Pancreas (tissue), 10 donors: Measurements from ENCODE around the gene ZNF627. TPM values are rescaled to one million over a fixed set of nuclear protein-coding genes. Genes with fewer than 3 reads are reported as not detected.

Experiments
- ATAC-seq, 4 donors: fragments of 200-7000 bp; cut with Tn5 transposase; one replicate each; pipeline versions ENCODE4 v1.8.0 to v1.9.1; 2020; ENCODE audit warnings: mild to moderate bottlenecking in 4 of 4, moderate library complexity in 4 of 4
- DNase-seq, 6 donors: peaks; one replicate each; pipeline ENCODE4 v3.0.0-alpha.2; 2020
- FAIRE-seq: peaks from 2 replicates; lab custom pipeline; 2012; peaks lifted over from hg19 to GRCh38; lab: Jason Lieb, UNC
- H3K27ac ChIP-seq, 4 donors: fragments of 200-600 bp; sonication (generic); 1 replicate in 3 of 4; 2 replicates in 1 of 4; pipeline versions ENCODE4 v1.5.0 to v1.8.0; 2020
- H3K27me3 ChIP-seq, 4 donors: fragments of 200-600 bp; one replicate each; pipeline ENCODE4 v1.8.0; 2021
- H3K36me3 ChIP-seq, 3 donors: fragments of 200-600 bp; sonication (generic) in 1 of 3; one replicate each; pipeline versions ENCODE4 v1.5.0 to v1.8.0; 2020 to 2021
- H3K4me1 ChIP-seq, 3 donors: fragments of 200-600 bp; one replicate each; pipeline ENCODE4 v1.8.0; 2021
- H3K4me3 ChIP-seq, 4 donors: fragments of 200-600 bp; sonication (generic) in 2 of 4; one replicate each; pipeline versions ENCODE4 v1.5.0 to v1.8.0; 2020 to 2021
- H3K9me3 ChIP-seq, 4 donors: fragments of 200-600 bp; one replicate each; pipeline ENCODE4 v1.8.0; 2021
- WGBS, 2 donors: extraction: QIAGEN DNeasy Blood & Tissue Kit; methylation state at CpG; one replicate each; pipeline ENCODE4 v1.1.7; 2013; 5-methylcytosine and 5-hydroxymethylcytosine counted together
- intact Hi-C, 3 donors: fragments of 100-400 bp; cut with DNase I; formaldehyde crosslinking; loops; one replicate each; pipeline versions ENCODE4 v1.11.1 to v1.14.2; 2022
- polyA plus RNA-seq, 2 donors: library from polyadenylated mRNA; stranded (reverse); fragments of 200-250 nt; gene quantifications; one replicate each; pipeline ENCODE4 v1.2.3, GENCODE V29; 2013
- total RNA-seq, 6 donors: library from RNA; stranded (reverse); fragmentation: NEBNext Ultra II Directional in 4 of 6; extraction: Animal tissue kit (Norgen Biotek cat#: 25700) in 4 of 6; gene quantifications; one replicate each; pipeline versions ENCODE4 v1.2.1 to v1.2.4, GENCODE V29; 2021 to 2023
- TF ChIP-seq, protein P1 (sequence below), 4 donors: fragments of 200-600 bp; sonication (generic) in 3 of 4; IDR thresholded peaks; one replicate each; pipeline versions ENCODE4 v1.5.0 to v1.8.0; 2021; ENCODE audit warnings: antibody characterized with exemption in 4 of 4
- donor health status: healthy with polysubstance abuse.
- donor health status: DM: no; HTN: no; CAD: no; lungs with moderate emphysema.
- donor health status: DM: no; HTN: no; CAD: no.
- donor health status: control.
- donor health status: control.
- donor health status: Bipolar disorder and iron deficiency.
- donor health status: DM: yes; HTN: yes; CAD: no.
- donor health status: DM: no; HTN: no; CAD: no.
- donor health status: DM: no; HTN: no; CAD: no.
- donor health status: DM: yes; HTN: yes; CAD: no.

Gene ZNF627
- total and polyA plus RNA-seq, 8 donors = 4.4 to 8.5 (median 5.8) TPM

DNA sequence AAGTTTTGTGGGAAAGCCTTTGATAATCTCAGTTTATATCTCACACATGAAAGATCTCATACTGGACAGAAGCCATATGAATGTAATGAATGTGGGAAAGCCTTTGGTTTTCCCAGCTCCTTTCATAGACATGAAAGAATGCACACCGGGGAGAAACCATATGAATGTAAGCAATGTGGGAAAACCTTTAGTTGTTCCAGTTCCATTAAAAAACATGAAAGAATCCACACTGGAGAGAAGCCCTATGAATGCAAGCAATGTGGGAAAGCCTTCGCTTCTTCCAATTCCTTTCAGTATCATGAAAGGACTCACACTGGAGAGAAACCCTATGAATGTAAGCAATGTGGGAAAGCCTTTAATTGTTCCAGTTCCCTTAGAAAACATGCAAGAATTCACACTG is 54.8 kb downstream of the ZNF627 start:
- Histone ChIP-seq H3K27me3 (no peaks in the 10 kb centered on the region), H3K4me1 (no peaks in the 10 kb centered on the region), H3K27ac (no peak overlapping the region), H3K9me3 (no peaks in the 10 kb centered on the region), H3K36me3 (no peaks in the 10 kb centered on the region), H3K4me3 (no peak overlapping the region)
- TF ChIP-seq, protein P1, sequence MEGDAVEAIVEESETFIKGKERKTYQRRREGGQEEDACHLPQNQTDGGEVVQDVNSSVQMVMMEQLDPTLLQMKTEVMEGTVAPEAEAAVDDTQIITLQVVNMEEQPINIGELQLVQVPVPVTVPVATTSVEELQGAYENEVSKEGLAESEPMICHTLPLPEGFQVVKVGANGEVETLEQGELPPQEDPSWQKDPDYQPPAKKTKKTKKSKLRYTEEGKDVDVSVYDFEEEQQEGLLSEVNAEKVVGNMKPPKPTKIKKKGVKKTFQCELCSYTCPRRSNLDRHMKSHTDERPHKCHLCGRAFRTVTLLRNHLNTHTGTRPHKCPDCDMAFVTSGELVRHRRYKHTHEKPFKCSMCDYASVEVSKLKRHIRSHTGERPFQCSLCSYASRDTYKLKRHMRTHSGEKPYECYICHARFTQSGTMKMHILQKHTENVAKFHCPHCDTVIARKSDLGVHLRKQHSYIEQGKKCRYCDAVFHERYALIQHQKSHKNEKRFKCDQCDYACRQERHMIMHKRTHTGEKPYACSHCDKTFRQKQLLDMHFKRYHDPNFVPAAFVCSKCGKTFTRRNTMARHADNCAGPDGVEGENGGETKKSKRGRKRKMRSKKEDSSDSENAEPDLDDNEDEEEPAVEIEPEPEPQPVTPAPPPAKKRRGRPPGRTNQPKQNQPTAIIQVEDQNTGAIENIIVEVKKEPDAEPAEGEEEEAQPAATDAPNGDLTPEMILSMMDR (IDR thresholded peaks at IDR 0.05) = no peak
- intact Hi-C loops = no loop called here
- no peak for DNase-seq
- FAIRE-seq = no peak
- WGBS, 2 donors = 97 to 99% methylated on average over 2 of the region's 2 CpGs
- no peak for ATAC-seq

DNA sequence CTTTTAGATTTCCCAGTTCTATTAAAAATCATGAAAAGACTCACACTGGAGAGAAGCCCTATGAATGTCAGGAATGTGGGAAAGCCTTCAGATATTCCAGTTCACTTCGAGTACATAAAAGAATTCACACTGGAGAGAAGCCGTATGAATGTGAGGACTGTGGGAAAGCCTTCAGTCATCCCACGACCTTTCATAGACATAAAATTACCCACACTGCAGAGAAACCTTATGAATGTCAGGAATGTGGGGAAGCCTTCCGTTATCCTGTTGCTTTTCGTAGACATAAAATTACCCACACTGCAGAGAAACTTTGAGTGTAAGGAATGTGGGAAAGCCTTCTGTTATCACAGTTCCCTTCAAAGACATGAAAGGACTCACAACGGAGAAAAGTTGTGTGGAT is 55.2 kb downstream of the ZNF627 start:
- FAIRE-seq (no peak), ATAC-seq (no peak), DNase-seq (no peak)
- Histone ChIP-seq H3K4me3 (no peak overlapping the region), H3K27ac (no peak overlapping the region), H3K36me3 (no peaks in the 10 kb centered on the region), H3K27me3 (no peaks in the 10 kb centered on the region), H3K4me1 (no peaks in the 10 kb centered on the region), H3K9me3 (no peaks in the 10 kb centered on the region)
- intact Hi-C loops = no loop called here
- TF ChIP-seq, protein P1 (IDR thresholded peaks at IDR 0.05) = no peak
- WGBS, 2 donors = 96 to 98% methylated on average over 6 of the region's 6 CpGs

DNA sequence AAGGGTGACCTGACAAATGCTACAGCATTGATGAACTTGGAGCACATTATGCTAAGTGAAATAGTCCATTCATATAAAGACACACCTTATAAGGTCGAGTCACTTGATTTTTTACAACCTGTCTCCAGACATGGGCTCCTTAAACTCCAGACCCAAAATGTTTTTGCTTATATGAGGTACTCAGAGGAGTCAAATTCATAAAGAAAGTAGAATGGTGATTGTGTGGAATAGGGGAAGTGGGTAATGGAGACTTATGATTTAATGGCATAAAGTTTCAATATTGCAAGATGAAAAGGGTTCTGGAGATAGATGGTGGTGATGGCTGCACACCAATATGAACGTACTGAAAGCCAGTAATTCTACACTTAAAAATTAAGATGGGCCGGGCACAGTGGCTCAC is 59.3 kb downstream of the ZNF627 start:
- FAIRE-seq (no peak), ATAC-seq (no peak), DNase-seq (no peak)
- intact Hi-C loops = no loop called here
- Histone ChIP-seq H3K4me1 (no peaks in the 10 kb centered on the region), H3K9me3 (no peaks in the 10 kb centered on the region), H3K36me3 (no peaks in the 10 kb centered on the region), H3K4me3 (no peak overlapping the region), H3K27me3 (no peaks in the 10 kb centered on the region), H3K27ac (no peak overlapping the region)
- TF ChIP-seq, protein P1 (IDR thresholded peaks at IDR 0.05) = no peak
- 83 to 92% methylated on average over 3 of the region's 3 CpGs for WGBS, 2 donors

DNA sequence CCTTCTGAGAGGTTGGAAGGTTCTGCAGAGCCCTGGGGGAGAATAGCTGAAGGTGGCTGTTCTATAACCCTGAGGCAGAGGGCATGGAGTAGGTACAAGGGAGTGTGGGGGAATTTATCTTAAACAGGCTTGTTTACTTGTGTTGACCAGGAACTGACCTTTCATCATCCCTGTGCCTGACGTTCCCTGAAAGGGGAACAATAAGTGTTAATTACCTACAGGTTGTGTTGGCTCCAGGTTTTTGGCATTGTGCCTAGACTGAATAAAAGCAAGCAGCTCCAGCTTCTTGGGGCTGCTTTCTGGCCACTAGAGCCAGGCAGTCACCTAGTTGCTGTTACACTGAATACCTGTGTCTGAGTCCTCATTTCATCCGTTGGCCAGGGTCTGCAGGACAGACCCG is 60.0 kb downstream of the ZNF627 start:
- H3K4me3 ChIP-seq = no peak overlapping the region
- no peaks in the 10 kb centered on the region for H3K27me3 ChIP-seq
- ATAC-seq (no peak), FAIRE-seq (no peak), DNase-seq (no peak)
- H3K4me1 ChIP-seq = no peaks in the 10 kb centered on the region
- 60 to 63% methylated on average over 3 of the region's 3 CpGs for WGBS, 2 donors
- no peak overlapping the region for H3K27ac ChIP-seq
- H3K36me3 ChIP-seq = no peaks in the 10 kb centered on the region
- H3K9me3 ChIP-seq = no peaks in the 10 kb centered on the region
- intact Hi-C loops = no loop called here
- TF ChIP-seq, protein P1 (IDR thresholded peaks at IDR 0.05) = no peak

- no peak overlapping the region for H3K4me3 ChIP-seq
- no peak overlapping the region for H3K27ac ChIP-seq
- ATAC-seq (no peak), DNase-seq (no peak), FAIRE-seq (no peak)
- TF ChIP-seq, protein P1 (IDR thresholded peaks at IDR 0.05) = no peak
- WGBS, 2 donors = 68 to 72% methylated on average over 7 of the region's 7 CpGs
- H3K36me3 ChIP-seq = no peaks in the 10 kb centered on the region
- H3K4me1 ChIP-seq = no peaks in the 10 kb centered on the region
- H3K27me3 ChIP-seq = no peaks in the 10 kb centered on the region
- intact Hi-C loops = no loop called here
- H3K9me3 ChIP-seq = no peaks in the 10 kb centered on the region
These were observed 61.7 kb downstream of the ZNF627 start for GRCh38 chr19:11658970-11659369.
